Stimulated activated CD4-positive, alpha-beta T cell treated with anti-CD3 and anti-CD28 coated beads, Interleukin-1b, Interleukin-23, amount 100 ng/mL, for 48 hours (primary cell): ENCODE data around the gene CYTIP.

Experiments used
- DNase-seq: peaks from one replicate; pipeline ENCODE4 v3.0.0-alpha.2; 2020

The CYTIP gene

GRCh38 chr2:157443795-157444640 lies at the start of gene CYTIP:
Gene CYTIP (minus strand): TSS chr2:157444089. CDS start chr2:157444020, 69 bp downstream.
- DNase-seq = peak; percentile 68

GRCh38 chr2:157492189-157492773 lies 48.4 kb upstream of the CYTIP start:
- peak; percentile 71 for DNase-seq

GRCh38 chr2:157489983-157490382 lies 46.1 kb upstream of the CYTIP start:
- no peak for DNase-seq

- DNase-seq = no peak
Measured at GRCh38 chr2:157488877-157489276, 45.0 kb upstream of the CYTIP start.

- no peak for DNase-seq
Measured at GRCh38 chr2:157487747-157488146, 43.9 kb upstream of the CYTIP start.

GRCh38 chr2:157487271-157487610 lies 43.4 kb upstream of the CYTIP start:
- no peak for DNase-seq

GRCh38 chr2:157486596-157487270 lies 42.8 kb upstream of the CYTIP start:
- no peak for DNase-seq

- DNase-seq = peak; percentile 77
Measured at GRCh38 chr2:157480182-157480961, 36.5 kb upstream of the CYTIP start.

- DNase-seq = no peak
Measured at GRCh38 chr2:157479081-157480027, 35.5 kb upstream of the CYTIP start.

- DNase-seq = no peak
Measured at GRCh38 chr2:157477919-157478318, 34.0 kb upstream of the CYTIP start.

- DNase-seq = no peak
Measured at GRCh38 chr2:157476953-157477709, 33.2 kb upstream of the CYTIP start.

GRCh38 chr2:157475722-157476390 lies 32.0 kb upstream of the CYTIP start:
- no peak for DNase-seq

GRCh38 chr2:157473581-157473980 lies 29.7 kb upstream of the CYTIP start:
- DNase-seq = peak; percentile 44

GRCh38 chr2:157471078-157471477 lies 27.2 kb upstream of the CYTIP start:
- no peak for DNase-seq

GRCh38 chr2:157470321-157470720 lies 26.4 kb upstream of the CYTIP start:
- DNase-seq = no peak

- DNase-seq = no peak
Measured at GRCh38 chr2:157469726-157470125, 25.8 kb upstream of the CYTIP start.

GRCh38 chr2:157468931-157469708 lies 25.2 kb upstream of the CYTIP start:
- no peak for DNase-seq

- DNase-seq = peak; percentile 65
Measured at GRCh38 chr2:157466764-157467163, 22.9 kb upstream of the CYTIP start.

GRCh38 chr2:157465554-157465953 lies 21.7 kb upstream of the CYTIP start:
- no peak for DNase-seq

- DNase-seq = no peak
Measured at GRCh38 chr2:157463002-157463401, 19.1 kb upstream of the CYTIP start.
